HepG2 (cell line): ENCODE data around the gene CADPS2. TPM values are rescaled to one million over a fixed set of nuclear protein-coding genes. Genes with fewer than 3 reads are reported as not detected.

Source experiments
- ATAC-seq: fragments of 200-7000 bp; cut with Tn5 transposase; 3 replicates; pipeline ENCODE4 v1.9.1; 2020; ENCODE audit warnings: mild to moderate bottlenecking, moderate library complexity
- BruUV-seq: library from RNA; stranded (reverse); fragments of 400-500 nt; replicated peaks from 2 replicates; lab custom pipeline; 2021; lab: Mats Ljungman, UMichigan
- CTCF ChIA-PET: fragments of 300-600 bp; formaldehyde crosslinking; extraction: SDS; loops from one replicate; lab custom pipeline; 2021; ENCODE audit warnings: low total read pairs, inconsistent platforms, low intra/inter-chr PET ratio; lab: Yijun Ruan, JAX
- POLR2A ChIA-PET: fragments of 350-600 bp; sonication (Branson Sonifier 250); formaldehyde crosslinking; loops from one replicate; lab custom pipeline; 2020; ENCODE audit warnings: antibody characterized with exemption, inconsistent platforms; lab: Yijun Ruan, JAX
- DNase-seq: peaks from one replicate; pipeline ENCODE4 v3.0.0-alpha.2; 2015; ENCODE audit warnings: low spot score
- FAIRE-seq: peaks from 3 replicates; lab custom pipeline; 2011; peaks lifted over from hg19 to GRCh38; lab: Jason Lieb, UNC
- H2AFZ ChIP-seq: one replicate; pipeline ENCODE4 v1.6.1; 2011; ENCODE audit warnings: low read length, inconsistent platforms
- H3K27ac ChIP-seq: fragments of 300-600 bp; 3 replicates; pipeline ENCODE4 v1.8.0; 2011; ENCODE audit warnings: mixed run types, mild to moderate bottlenecking, mixed read lengths, low read length, inconsistent platforms; ENCODE audit not compliant: insufficient read depth; ENCODE audit errors: extremely low read length
- H3K27me3 ChIP-seq, 2 experiments: fragments of 200-600 bp in 1 of 2; 2 replicates in 1 of 2; 3 replicates in 1 of 2; pipeline versions ENCODE4 v1.6.0 to v1.8.0; 2011; ENCODE audit warnings: low read length in 2 of 2, mild to moderate bottlenecking in 2 of 2, moderate library complexity in 2 of 2, inconsistent platforms in 1 of 2; ENCODE audit not compliant: insufficient read depth in 2 of 2, control insufficient read depth in 1 of 2
- H3K36me3 ChIP-seq, 2 experiments: fragments of 200-600 bp in 1 of 2; replicated peaks in 1 of 2; 2 replicates in 1 of 2; 3 replicates in 1 of 2; pipeline versions ENCODE4 v1.5.1 to v1.8.0; 2011; ENCODE audit warnings: low read length in 2 of 2, inconsistent platforms in 1 of 2; ENCODE audit not compliant: insufficient read depth in 2 of 2, control insufficient read depth in 1 of 2
- H3K4me1 ChIP-seq: 2 replicates; pipeline ENCODE4 v1.5.1; 2012; ENCODE audit warnings: low read length, inconsistent platforms; ENCODE audit not compliant: insufficient read depth
- H3K4me2 ChIP-seq: 2 replicates; pipeline ENCODE4 v1.6.0; 2011; ENCODE audit warnings: low read depth, low read length, inconsistent platforms
- H3K4me3 ChIP-seq, 3 experiments: fragments of 200-600 bp in 1 of 3; sonication (generic), shearing (Covaris generic) in 1 of 3; replicated peaks in 1 of 3; 2 replicates each; pipeline ENCODE4 v1.5.1; 2011 to 2016; ENCODE audit warnings: low read length in 3 of 3, inconsistent platforms in 2 of 3, low read depth in 2 of 3, mild to moderate bottlenecking in 2 of 3, control low read depth in 1 of 3, mixed read lengths in 1 of 3; ENCODE audit not compliant: insufficient read depth in 1 of 3
- H3K79me2 ChIP-seq: one replicate; pipeline ENCODE4 v1.6.1; 2011; ENCODE audit warnings: low read length, inconsistent platforms; ENCODE audit not compliant: insufficient read depth
- H3K9ac ChIP-seq: 2 replicates; pipeline ENCODE4 v1.6.0; 2011; ENCODE audit warnings: mild to moderate bottlenecking, low read depth, low read length, inconsistent platforms; ENCODE audit not compliant: insufficient read depth
- H3K9me3 ChIP-seq: 2 replicates; pipeline ENCODE4 v1.5.1; 2012; ENCODE audit warnings: mild to moderate bottlenecking, low read length
- H4K20me1 ChIP-seq: 2 replicates; pipeline ENCODE4 v1.6.0; 2011; ENCODE audit warnings: inconsistent platforms, mild to moderate bottlenecking, low read length, moderate library complexity; ENCODE audit not compliant: insufficient read depth
- CAMTA2 ChIP-seq: sonication (generic); formaldehyde crosslinking; IDR thresholded peaks from 2 replicates; pipeline ENCODE4 v1.4.0; 2020; ENCODE audit warnings: mild to moderate bottlenecking, missing genetic modification reagents, borderline replicate concordance
- HDAC1 ChIP-seq: sonication (generic); formaldehyde crosslinking; IDR thresholded peaks from 2 replicates; pipeline ENCODE4 v1.5.1; 2020; ENCODE audit warnings: mild to moderate bottlenecking, missing genetic modification reagents
- MXI1 ChIP-seq: IDR thresholded peaks from 3 replicates; pipeline ENCODE4 v1.6.1; 2012; ENCODE audit warnings: low read depth, low read length, inconsistent platforms, borderline replicate concordance
- NFKBIZ ChIP-seq: IDR thresholded peaks from 2 replicates; pipeline ENCODE4 v1.6.1; 2018; ENCODE audit warnings: missing genetic modification reagents, missing compliant biosample characterization
- NR1H2 ChIP-seq: sonication (generic); formaldehyde crosslinking; IDR thresholded peaks from 2 replicates; pipeline ENCODE4 v1.8.1; 2022; ENCODE audit warnings: low read depth, missing genetic modification reagents, borderline replicate concordance
- SRF ChIP-seq: IDR thresholded peaks from 2 replicates; pipeline ENCODE4 v1.6.1; 2011; ENCODE audit warnings: mild to moderate bottlenecking, low read depth, low read length, moderate library complexity
- TCF7L2 ChIP-seq: IDR thresholded peaks from 2 replicates; pipeline ENCODE4 v1.6.1; 2011; ENCODE audit warnings: mild to moderate bottlenecking, low read depth, low read length, moderate library complexity
- ZFP36 ChIP-seq: fragments of 150-350 bp; IDR thresholded peaks from 2 replicates; pipeline ENCODE4 v1.6.1; 2018; ENCODE audit warnings: borderline replicate concordance, low read length, low read depth; ENCODE audit not compliant: partially characterized antibody
- ZNF326 ChIP-seq: sonication (generic); formaldehyde crosslinking; IDR thresholded peaks from 2 replicates; pipeline ENCODE4 v1.4.0; 2020; ENCODE audit warnings: missing genetic modification reagents, borderline replicate concordance
- ZNF333 ChIP-seq: sonication (generic); formaldehyde crosslinking; IDR thresholded peaks from 2 replicates; pipeline ENCODE4 v1.4.0; 2020; ENCODE audit warnings: mild to moderate bottlenecking, missing genetic modification reagents, borderline replicate concordance
- ZNF629 ChIP-seq: sonication (generic); formaldehyde crosslinking; conservative IDR thresholded peaks from 2 replicates; pipeline ENCODE4 v1.5.0; 2020; ENCODE audit warnings: missing genetic modification reagents
- ZNF670 ChIP-seq: sonication (generic); formaldehyde crosslinking; IDR thresholded peaks from 2 replicates; pipeline ENCODE4 v1.8.0; 2022; ENCODE audit warnings: mild to moderate bottlenecking, missing genetic modification reagents, borderline replicate concordance
- WGBS: methylation state at CpG from one replicate; pipeline ENCODE4 v1.1.6; 2017; ENCODE audit warnings: low lambda C conversion rate; 5-methylcytosine and 5-hydroxymethylcytosine counted together
- in situ Hi-C: cut with HindIII; loops from 2 replicates; pipeline ENCODE4 v1.10.0; 2017; ENCODE audit warnings: low pct_unique_long_range_greater_than_20kb; ENCODE audit not compliant: extremely low pct_ligation_motif_present
- intact Hi-C: fragments of 100-400 bp; cut with micrococcal nuclease; formaldehyde crosslinking; loops from one replicate; pipeline ENCODE4 v1.10.0; 2022; ENCODE audit not compliant: unreplicated experiment
- polyA plus RNA-seq, 8 experiments: library from polyadenylated mRNA; depleted of rRNA in 3 of 8; stranded (reverse) in 7 of 8; unstranded in 1 of 8; fragments of >200 nt; fragmentation: Illumina TruSeq in 4 of 8; extraction: Trizol in 4 of 8; gene quantifications; 2 replicates each; pipeline versions ENCODE4 v1.2.1 to v1.2.3, GENCODE V29; 2011 to 2016; ENCODE audit warnings: low read depth in 4 of 8, missing spikeins in 1 of 8, mixed read lengths in 1 of 8; ENCODE audit not compliant: insufficient read depth in 1 of 8
- total RNA-seq, 5 experiments: library from RNA; depleted of rRNA; stranded (reverse); fragments of >200 nt; fragmentation: Illumina TruSeq; extraction: Trizol; gene quantifications; 2 replicates each; pipeline ENCODE4 v1.2.3, GENCODE V29; 2016; ENCODE audit warnings: low read depth in 1 of 5
- TF ChIP-seq, protein P1 (sequence below): IDR thresholded peaks from 2 replicates; pipeline ENCODE4 v1.6.1; 2016; ENCODE audit warnings: mild to moderate bottlenecking

CADPS2 gene
- total and polyA plus RNA-seq, 2 of the 13 experiments (the other 11 are each of a cell fraction or from before 2014, with no cell fraction given): 17.6 to 43.8 TPM

DNA sequence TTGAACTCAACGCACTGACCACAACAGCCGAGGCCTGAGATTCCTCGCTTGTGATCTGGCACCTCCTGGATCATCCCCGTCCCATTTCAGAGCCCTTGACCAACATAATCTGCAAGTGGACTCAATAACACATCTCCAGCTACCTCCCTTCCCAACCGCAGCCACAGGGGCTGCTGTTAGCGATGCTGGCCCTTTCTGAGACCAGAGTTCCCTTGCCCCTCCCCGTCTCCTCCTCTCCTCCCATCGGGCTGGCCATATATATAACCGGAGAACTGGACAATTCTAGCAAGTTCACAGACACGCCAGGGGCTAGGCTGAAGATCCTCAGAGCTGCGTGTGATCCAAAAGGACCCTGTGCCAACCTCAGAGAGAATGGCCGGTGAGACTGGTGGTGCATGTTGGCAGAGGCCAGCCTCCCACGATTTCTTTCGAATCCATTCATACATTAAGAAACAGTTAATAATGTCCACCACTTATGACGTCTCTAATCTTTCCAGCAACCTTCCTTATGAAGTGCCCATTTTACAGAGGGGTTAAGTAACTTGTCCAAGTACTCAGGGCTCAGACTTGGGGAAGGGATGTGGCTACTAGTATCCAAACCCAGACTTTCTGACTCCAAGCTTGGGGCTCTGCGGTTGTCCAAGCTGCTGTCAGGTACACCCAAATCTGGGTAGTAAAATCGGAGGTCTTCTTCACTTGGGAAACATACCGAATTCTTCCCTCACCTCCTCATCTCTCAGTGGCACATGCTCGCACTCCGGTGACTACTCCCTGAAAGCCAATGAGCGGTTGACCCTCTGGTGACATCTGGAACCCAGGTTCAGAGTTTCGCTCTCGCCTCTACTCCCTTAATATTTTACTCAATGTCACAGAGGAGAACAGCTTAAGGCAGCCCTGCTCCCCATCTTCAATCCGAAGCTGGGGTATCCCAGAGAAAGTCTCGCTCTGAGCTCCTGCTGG lies 570.5 kb downstream of the CADPS2 start:
- CTCF ChIA-PET: no interaction called here
- FAIRE-seq: no peak
- no TSS peak for BruUV-seq

DNA sequence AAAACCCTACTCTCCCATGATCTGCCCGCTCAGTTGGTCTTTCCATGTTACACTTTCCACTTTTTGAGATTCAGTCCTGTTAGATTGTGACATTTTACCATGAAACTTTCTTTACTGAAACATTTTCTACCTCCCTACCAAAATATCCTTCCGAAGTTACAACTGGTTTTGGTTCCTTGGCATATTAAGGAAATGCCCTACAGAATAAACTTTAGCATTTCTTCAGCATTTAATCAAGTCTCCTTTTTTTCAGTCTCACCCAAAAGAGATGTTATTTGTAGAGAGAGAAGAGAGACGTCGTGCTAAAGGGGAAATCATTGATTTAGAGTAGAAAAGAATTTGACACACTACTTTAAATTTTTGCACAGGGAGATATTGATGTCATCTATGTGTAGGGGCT lies 572.0 kb downstream of the CADPS2 start:
- BruUV-seq: no TSS peak
- H4K20me1 ChIP-seq: no peaks in the 10 kb centered on the region
- ATAC-seq (no peak), DNase-seq (no peak), FAIRE-seq (no peak)
- no peaks in the 10 kb centered on the region for H3K79me2 ChIP-seq
- ChIA-PET POLR2A (no interaction called here), CTCF (no interaction called here)
- H2AFZ ChIP-seq: no peak overlapping the region
- H3K9me3 ChIP-seq: no peaks in the 10 kb centered on the region
- intact Hi-C loops (no loop called here), in situ Hi-C loops (no loop called here)
- H3K27ac ChIP-seq: no peak overlapping the region
- no peak overlapping the region for H3K9ac ChIP-seq
- TF ChIP-seq, protein P1, sequence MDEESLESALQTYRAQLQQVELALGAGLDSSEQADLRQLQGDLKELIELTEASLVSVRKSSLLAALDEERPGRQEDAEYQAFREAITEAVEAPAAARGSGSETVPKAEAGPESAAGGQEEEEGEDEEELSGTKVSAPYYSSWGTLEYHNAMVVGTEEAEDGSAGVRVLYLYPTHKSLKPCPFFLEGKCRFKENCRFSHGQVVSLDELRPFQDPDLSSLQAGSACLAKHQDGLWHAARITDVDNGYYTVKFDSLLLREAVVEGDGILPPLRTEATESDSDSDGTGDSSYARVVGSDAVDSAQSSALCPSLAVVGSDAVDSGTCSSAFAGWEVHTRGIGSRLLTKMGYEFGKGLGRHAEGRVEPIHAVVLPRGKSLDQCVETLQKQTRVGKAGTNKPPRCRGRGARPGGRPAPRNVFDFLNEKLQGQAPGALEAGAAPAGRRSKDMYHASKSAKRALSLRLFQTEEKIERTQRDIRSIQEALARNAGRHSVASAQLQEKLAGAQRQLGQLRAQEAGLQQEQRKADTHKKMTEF (CRISPR knock-in tag): no peak
- no peak for TF ChIP-seq SRF
- TF ChIP-seq NFKBIZ: no peak
- no peak for TF ChIP-seq CAMTA2 (CRISPR knock-in tag)
- TF ChIP-seq MXI1: no peak
- no peak for TF ChIP-seq NR1H2
- no peak for TF ChIP-seq HDAC1 (CRISPR knock-in tag)
- TF ChIP-seq ZNF670 (CRISPR knock-in tag): no peak
- no peak for TF ChIP-seq ZFP36
- TF ChIP-seq ZNF326 (CRISPR knock-in tag): no peak
- TF ChIP-seq TCF7L2: no peak
- no peaks in the 10 kb centered on the region for H3K36me3 ChIP-seq
- H3K4me3 ChIP-seq: no peak overlapping the region
- peaks cover 34% of the 10 kb centered on the region for H3K4me1 ChIP-seq
- peaks cover 7 to 74% of the 10 kb centered on the region in 2 experiments for H3K27me3 ChIP-seq
- 23% methylated on average over 4 of the region's 4 CpGs for WGBS
- no peak overlapping the region for H3K4me2 ChIP-seq

More for the DNA sequence above, 570.5 kb downstream of the CADPS2 start:
- DNase-seq: no peak
- POLR2A ChIA-PET: no interaction called here
- Histone ChIP-seq H3K9me3 (no peaks in the 10 kb centered on the region), H3K27ac (no peak overlapping the region), H3K27me3 (peaks cover 5 to 59% of the 10 kb centered on the region in 2 experiments), H3K4me1 (peaks cover 25% of the 10 kb centered on the region), H3K36me3 (no peaks in the 10 kb centered on the region), H4K20me1 (no peaks in the 10 kb centered on the region), H3K9ac (no peak overlapping the region), H3K79me2 (no peaks in the 10 kb centered on the region), H3K4me2 (no peak overlapping the region), H2AFZ (no peak overlapping the region), H3K4me3 (peak overlapping the region in 1 of 3 experiments; percentile 58; a peak in 1 of 6 replicates)
- in situ Hi-C loops (no loop called here), intact Hi-C loops (no loop called here)
- ATAC-seq: peak; percentile 46
- WGBS: 29% methylated on average over 24 of the region's 25 CpGs
- TF ChIP-seq ZNF333 (CRISPR knock-in tag) (no peak), ZNF629 (CRISPR knock-in tag) (peak; percentile 63; the same call in 1 of the 2 replicates)
